Measurements from ENCODE around the gene SGK1. TPM values are rescaled to one million over a fixed set of nuclear protein-coding genes. Genes with fewer than 3 reads are reported as not detected.
A peak's percentile ranks its signal among the peaks of the same experiment; 100 is the strongest.
"Not testable (repeated sequence)": the region's sequence is repeated elsewhere in the genome, so short reads cannot be mapped to it uniquely, and the experiment has no call there.

Gene SGK1
- total RNA-seq, 1 experiment from 2014 or later: 7.8 TPM

- Histone ChIP-seq H2AFZ (ENCODE audit: low read length) (no peak overlapping the region), H3K4me2 (ENCODE audit: insufficient read depth, insufficient read length, low read length) (no peak overlapping the region)
- DNase-seq: no peak
These were observed 135.4 kb downstream of the SGK1 start for GRCh38 chr6:134182528-134182927.

DNA sequence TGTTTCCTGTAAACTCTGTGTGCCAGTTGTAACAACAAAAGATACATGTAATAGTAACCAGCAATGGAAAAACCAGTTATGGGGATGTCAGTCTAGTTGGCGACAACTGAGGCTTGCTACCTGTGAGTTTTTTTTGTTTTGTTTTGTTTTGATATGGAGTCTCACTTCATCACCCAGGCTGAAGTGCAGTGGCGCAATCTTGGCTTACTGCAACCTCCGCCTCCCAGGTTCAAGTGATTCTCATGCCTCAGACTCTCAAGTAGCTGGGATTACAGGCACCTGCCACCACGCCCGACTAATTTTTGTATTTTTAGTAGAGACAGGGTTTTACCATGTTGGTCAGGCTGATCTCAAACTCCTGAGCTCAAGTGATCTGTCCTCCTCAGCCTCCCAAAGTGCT is 136.2 kb downstream of the SGK1 start:
- H2BK20ac ChIP-seq (ENCODE audit: low read depth, low read length, poor library complexity, severe bottlenecking); H2BK15ac ChIP-seq (ENCODE audit: low read depth, low read length); H4K5ac ChIP-seq (ENCODE audit: insufficient read length, low read depth, low read length); H3K23ac ChIP-seq (ENCODE audit: insufficient read length, low read depth, low read length); H3K56ac ChIP-seq (ENCODE audit: insufficient read length, low read depth, low read length); H3K4me2 ChIP-seq (ENCODE audit: insufficient read depth, insufficient read length, low read length); H3K27ac Mint-ChIP-seq; H4K20me1 ChIP-seq (ENCODE audit: control insufficient read depth, insufficient read depth, insufficient read length); H2AK5ac ChIP-seq (ENCODE audit: insufficient read length, low read length); H3K79me2 ChIP-seq (ENCODE audit: insufficient read depth, low read length); H3K9me3 Mint-ChIP-seq; H3K27me3 ChIP-seq (ENCODE audit: insufficient read depth, low read length); H3K4ac ChIP-seq (ENCODE audit: low read depth, low read length); H3T11ph ChIP-seq (ENCODE audit: low read length); H3K14ac ChIP-seq (ENCODE audit: insufficient read depth, low read length); H2BK120ac ChIP-seq (ENCODE audit: low read depth, low read length, poor library complexity, severe bottlenecking); H4K91ac ChIP-seq (ENCODE audit: insufficient read length, low read depth, low read length); H3K23me2 ChIP-seq (ENCODE audit: insufficient read length, low read depth, low read length, poor library complexity, severe bottlenecking); H2BK5ac ChIP-seq (ENCODE audit: insufficient read length, low read length); H3K36me3 Mint-ChIP-seq (ENCODE audit: insufficient read depth in 1 of 3, low read depth in 3 of 3); DNase-seq; H4K8ac ChIP-seq (replicated peaks; ENCODE audit: insufficient read length, low read depth, low read length); H3K27ac ChIP-seq (ENCODE audit: insufficient read length, low read depth, low read length); H3K9me3 ChIP-seq (ENCODE audit: control insufficient read depth, low read depth, low read length); H3K79me1 ChIP-seq (ENCODE audit: insufficient read depth, low read depth, low read length, poor library complexity, severe bottlenecking); H2BK12ac ChIP-seq (ENCODE audit: insufficient read length, low read depth, low read length); H3K9ac ChIP-seq (ENCODE audit: extremely low read depth, insufficient read length, low read length); H2AFZ ChIP-seq (ENCODE audit: low read length); H3K18ac ChIP-seq (ENCODE audit: insufficient read length, low read depth, low read length); H3K4me3 Mint-ChIP-seq: not testable (repeated sequence)
- no CpG with 5 or more reads among the region's 5 CpGs for WGBS (ENCODE audit: extremely low coverage, insufficient read length, low lambda C conversion rate)
- peaks cover 14% of the 10 kb centered on the region for H3K4me1 ChIP-seq (ENCODE audit: insufficient read depth, low read length)
- Mint-ChIP-seq H3K27me3 (ENCODE audit: low read depth) (peaks cover 18% of the 10 kb centered on the region), H3K4me1 (peaks cover 35 to 37% of the 10 kb centered on the region in 2 experiments)

More at GRCh38 chr6:134182528-134182927, 135.4 kb downstream of the SGK1 start:
- Histone ChIP-seq H2BK12ac (ENCODE audit: insufficient read length, low read depth, low read length) (no peak overlapping the region), H3K79me2 (ENCODE audit: insufficient read depth, low read length) (no peaks in the 10 kb centered on the region), H3K27me3 (ENCODE audit: insufficient read depth, low read length) (no peaks in the 10 kb centered on the region), H3K23me2 (ENCODE audit: insufficient read length, low read depth, low read length, poor library complexity, severe bottlenecking) (no peaks in the 10 kb centered on the region), H2BK120ac (ENCODE audit: low read depth, low read length, poor library complexity, severe bottlenecking) (no peak overlapping the region), H4K5ac (ENCODE audit: insufficient read length, low read depth, low read length) (no peak overlapping the region), H3K18ac (ENCODE audit: insufficient read length, low read depth, low read length) (no peak overlapping the region), H3K27ac (ENCODE audit: insufficient read length, low read depth, low read length) (no peak overlapping the region), H2BK15ac (ENCODE audit: low read depth, low read length) (no peak overlapping the region), H2BK20ac (ENCODE audit: low read depth, low read length, poor library complexity, severe bottlenecking) (no peak overlapping the region), H4K20me1 (ENCODE audit: control insufficient read depth, insufficient read depth, insufficient read length) (no peaks in the 10 kb centered on the region), H3T11ph (ENCODE audit: low read length) (no peak overlapping the region), H2BK5ac (ENCODE audit: insufficient read length, low read length) (no peak overlapping the region), H3K14ac (ENCODE audit: insufficient read depth, low read length) (no peak overlapping the region), H3K4ac (ENCODE audit: low read depth, low read length) (no peak overlapping the region), H3K56ac (ENCODE audit: insufficient read length, low read depth, low read length) (no peak overlapping the region), H3K23ac (ENCODE audit: insufficient read length, low read depth, low read length) (no peak overlapping the region), H3K79me1 (ENCODE audit: insufficient read depth, low read depth, low read length, poor library complexity, severe bottlenecking) (no peaks in the 10 kb centered on the region), H3K9ac (ENCODE audit: extremely low read depth, insufficient read length, low read length) (no peak overlapping the region), H4K8ac (replicated peaks; ENCODE audit: insufficient read length, low read depth, low read length) (no peak overlapping the region), H3K9me3 (ENCODE audit: control insufficient read depth, low read depth, low read length) (no peaks in the 10 kb centered on the region), H3K4me1 (ENCODE audit: insufficient read depth, low read length) (peaks cover 14% of the 10 kb centered on the region), H2AK5ac (ENCODE audit: insufficient read length, low read length) (no peak overlapping the region), H4K91ac (ENCODE audit: insufficient read length, low read depth, low read length) (no peak overlapping the region)
- no peaks in the 10 kb centered on the region for H3K36me3 Mint-ChIP-seq (ENCODE audit: insufficient read depth in 1 of 3, low read depth in 3 of 3)
- H3K4me3 Mint-ChIP-seq: no peak overlapping the region
- TF ChIP-seq, protein P1, sequence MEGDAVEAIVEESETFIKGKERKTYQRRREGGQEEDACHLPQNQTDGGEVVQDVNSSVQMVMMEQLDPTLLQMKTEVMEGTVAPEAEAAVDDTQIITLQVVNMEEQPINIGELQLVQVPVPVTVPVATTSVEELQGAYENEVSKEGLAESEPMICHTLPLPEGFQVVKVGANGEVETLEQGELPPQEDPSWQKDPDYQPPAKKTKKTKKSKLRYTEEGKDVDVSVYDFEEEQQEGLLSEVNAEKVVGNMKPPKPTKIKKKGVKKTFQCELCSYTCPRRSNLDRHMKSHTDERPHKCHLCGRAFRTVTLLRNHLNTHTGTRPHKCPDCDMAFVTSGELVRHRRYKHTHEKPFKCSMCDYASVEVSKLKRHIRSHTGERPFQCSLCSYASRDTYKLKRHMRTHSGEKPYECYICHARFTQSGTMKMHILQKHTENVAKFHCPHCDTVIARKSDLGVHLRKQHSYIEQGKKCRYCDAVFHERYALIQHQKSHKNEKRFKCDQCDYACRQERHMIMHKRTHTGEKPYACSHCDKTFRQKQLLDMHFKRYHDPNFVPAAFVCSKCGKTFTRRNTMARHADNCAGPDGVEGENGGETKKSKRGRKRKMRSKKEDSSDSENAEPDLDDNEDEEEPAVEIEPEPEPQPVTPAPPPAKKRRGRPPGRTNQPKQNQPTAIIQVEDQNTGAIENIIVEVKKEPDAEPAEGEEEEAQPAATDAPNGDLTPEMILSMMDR (conservative IDR thresholded peaks at IDR 0.05): no peak
- H3K9me3 Mint-ChIP-seq: no peaks in the 10 kb centered on the region; a peak in 1 of 5 replicates
- peaks cover 10% of the 10 kb centered on the region for H3K27me3 Mint-ChIP-seq (ENCODE audit: low read depth)
- peaks cover 34 to 35% of the 10 kb centered on the region in 2 experiments for H3K4me1 Mint-ChIP-seq
- H3K27ac Mint-ChIP-seq: peak overlapping the region in 2 of 3 experiments; percentile 18; a peak in 2 of 7 replicates
- WGBS (ENCODE audit: extremely low coverage, insufficient read length, low lambda C conversion rate): no CpG with 5 or more reads among the region's 6 CpGs
